Neural cell (in vitro differentiated cells): ENCODE results near the gene AQP6. TPM values are rescaled to one million over a fixed set of nuclear protein-coding genes. Genes with fewer than 3 reads are reported as not detected.

Experiments
- H2AFZ ChIP-seq: fragments of 200-600, 300-800 bp; sonication (generic), shearing (Covaris generic); 2 replicates; pipeline ENCODE4 v1.6.0; 2014; ENCODE audit warnings: low read depth, mild to moderate bottlenecking, antibody characterized with exemption, low read length, moderate library complexity
- H3F3A ChIP-seq: fragments of 200-600 bp; shearing (Covaris generic); 2 replicates; pipeline ENCODE4 v1.6.1; 2016; ENCODE audit warnings: mild to moderate bottlenecking, moderate library complexity, mixed read lengths, antibody characterized with exemption, low read length; ENCODE audit not compliant: insufficient read depth, poor library complexity, severe bottlenecking
- H3K27ac ChIP-seq: fragments of 200-600, 300-800 bp; sonication (generic), shearing (Covaris generic); 2 replicates; pipeline ENCODE4 v1.5.1; 2014; ENCODE audit warnings: mild to moderate bottlenecking, low read length, moderate library complexity
- H3K27me3 ChIP-seq: fragments of 300-800, 200-600 bp; sonication (generic), shearing (Covaris generic); 2 replicates; pipeline ENCODE4 v1.6.0; 2014; ENCODE audit warnings: mild to moderate bottlenecking, low read depth, low read length, moderate library complexity; ENCODE audit not compliant: insufficient read depth
- H3K36me3 ChIP-seq: fragments of 300-800, 200-600 bp; sonication (generic), shearing (Covaris generic); 2 replicates; pipeline ENCODE4 v1.5.1; 2014; ENCODE audit warnings: mild to moderate bottlenecking, antibody characterized with exemption, low read length, moderate library complexity; ENCODE audit not compliant: insufficient read depth
- H3K4me2 ChIP-seq: fragments of 300-800, 200-600 bp; sonication (generic), shearing (Covaris generic); 2 replicates; pipeline ENCODE4 v1.6.0; 2014; ENCODE audit warnings: mild to moderate bottlenecking, low read length
- H3K4me3 ChIP-seq: fragments of 300-800, 200-600 bp; sonication (generic), shearing (Covaris generic); 2 replicates; pipeline ENCODE4 v1.5.1; 2014; ENCODE audit warnings: mild to moderate bottlenecking, low read length, moderate library complexity
- H3K79me2 ChIP-seq: fragments of 200-600 bp; shearing (Covaris generic); replicated peaks from 2 replicates; pipeline ENCODE4 v1.6.0; 2014; ENCODE audit warnings: mild to moderate bottlenecking, low read length, moderate library complexity; ENCODE audit not compliant: insufficient read depth
- H3K9ac ChIP-seq: fragments of 300-800, 200-600 bp; sonication (generic), shearing (Covaris generic); 2 replicates; pipeline ENCODE4 v1.6.1; 2016; ENCODE audit warnings: mild to moderate bottlenecking, low read length, mixed read lengths
- H3K9me2 ChIP-seq: fragments of 200-600 bp; shearing (Covaris generic); 2 replicates; pipeline ENCODE4 v1.6.1; 2016; ENCODE audit warnings: mild to moderate bottlenecking, low read length, mixed read lengths; ENCODE audit not compliant: insufficient read depth
- H3K9me3 ChIP-seq: fragments of 200-600, 300-800 bp; sonication (generic), shearing (Covaris generic); 2 replicates; pipeline ENCODE4 v1.6.1; 2016; ENCODE audit warnings: mild to moderate bottlenecking, mixed run types, low read length, moderate library complexity, mixed read lengths
- H4K20me1 ChIP-seq: fragments of 200-600 bp; shearing (Covaris generic); 2 replicates; pipeline ENCODE4 v1.6.1; 2016; ENCODE audit warnings: mild to moderate bottlenecking, mixed run types; ENCODE audit not compliant: insufficient read depth
- EP300 ChIP-seq: fragments of 450-650 bp; conservative IDR thresholded peaks from 2 replicates; pipeline ENCODE4 v1.6.1; 2014; ENCODE audit warnings: antibody characterized with exemption, mild to moderate bottlenecking, moderate library complexity; ENCODE audit not compliant: poor library complexity, severe bottlenecking
- EZH2 ChIP-seq: fragments of 200-600, 300-800 bp; shearing (Covaris generic), sonication (generic); IDR thresholded peaks from 2 replicates; pipeline ENCODE4 v1.6.1; 2014; ENCODE audit warnings: antibody characterized with exemption, low read length, borderline replicate concordance, mild to moderate bottlenecking; ENCODE audit not compliant: insufficient read depth, poor library complexity, severe bottlenecking
- MXI1 ChIP-seq: fragments of 450-650 bp; conservative IDR thresholded peaks from 2 replicates; pipeline ENCODE4 v1.6.1; 2014; ENCODE audit warnings: antibody characterized with exemption, mild to moderate bottlenecking; ENCODE audit not compliant: poor library complexity, severe bottlenecking
- POLR2AphosphoS5 ChIP-seq: IDR thresholded peaks from 2 replicates; pipeline ENCODE4 v1.6.1; 2012
- RAD21 ChIP-seq: fragments of 450-650 bp; conservative IDR thresholded peaks from 2 replicates; pipeline ENCODE4 v1.6.1; 2014; ENCODE audit warnings: antibody characterized with exemption, mild to moderate bottlenecking, moderate library complexity
- SMC3 ChIP-seq: fragments of 450-650 bp; conservative IDR thresholded peaks from 2 replicates; pipeline ENCODE4 v1.6.1; 2014; ENCODE audit warnings: antibody characterized with exemption, mild to moderate bottlenecking, moderate library complexity; ENCODE audit not compliant: poor library complexity
- TAF1 ChIP-seq: IDR thresholded peaks from 2 replicates; pipeline ENCODE4 v1.6.1; 2012; ENCODE audit warnings: low read depth
- polyA plus RNA-seq: library from polyadenylated mRNA; depleted of rRNA; stranded (reverse); fragments of >200 nt; gene quantifications from 2 replicates; pipeline ENCODE4 v1.2.3, GENCODE V29; 2014
- TF ChIP-seq, protein P1 (sequence below): fragments of 450-650 bp; IDR thresholded peaks from 2 replicates; pipeline ENCODE4 v1.5.1; 2014; ENCODE audit warnings: antibody characterized with exemption, mild to moderate bottlenecking, moderate library complexity; ENCODE audit not compliant: poor library complexity, severe bottlenecking
- TF ChIP-seq, protein P2 (sequence below): IDR thresholded peaks from 2 replicates; pipeline ENCODE4 v1.6.1; 2012; ENCODE audit warnings: borderline replicate concordance

Gene AQP6
- polyA plus RNA-seq, 1 donor from 2014 or later: not detected

DNA sequence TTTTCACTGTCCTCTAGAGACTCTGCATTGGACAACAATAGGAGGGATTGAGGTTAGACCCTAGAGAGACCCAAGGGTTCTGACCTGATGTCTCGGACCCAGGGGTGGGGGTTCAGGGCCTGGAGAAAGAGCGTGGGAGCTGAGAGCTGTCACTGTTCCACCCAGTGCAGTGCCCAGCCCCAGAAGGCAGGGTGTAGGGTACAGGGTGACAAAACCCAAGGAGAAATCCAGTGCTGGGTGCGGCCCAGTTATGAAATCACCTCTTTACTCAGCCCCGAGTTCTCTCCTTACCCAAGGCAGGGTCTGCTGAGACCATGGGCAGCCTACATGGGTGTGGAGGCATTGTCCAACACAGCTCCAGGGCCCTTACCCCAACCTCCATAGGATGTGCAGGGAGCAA, 19.6 kb upstream of the AQP6 start:
- Histone ChIP-seq H3K9me2 (no peaks in the 10 kb centered on the region), H3F3A (no peaks in the 10 kb centered on the region), H3K9ac (no peak overlapping the region), H4K20me1 (no peaks in the 10 kb centered on the region), H3K79me2 (no peaks in the 10 kb centered on the region), H2AFZ (no peak overlapping the region), H3K36me3 (no peaks in the 10 kb centered on the region), H3K27me3 (no peaks in the 10 kb centered on the region), H3K4me2 (no peak overlapping the region), H3K27ac (no peak overlapping the region), H3K4me3 (no peak overlapping the region), H3K9me3 (no peaks in the 10 kb centered on the region)
- TF ChIP-seq, protein P1, sequence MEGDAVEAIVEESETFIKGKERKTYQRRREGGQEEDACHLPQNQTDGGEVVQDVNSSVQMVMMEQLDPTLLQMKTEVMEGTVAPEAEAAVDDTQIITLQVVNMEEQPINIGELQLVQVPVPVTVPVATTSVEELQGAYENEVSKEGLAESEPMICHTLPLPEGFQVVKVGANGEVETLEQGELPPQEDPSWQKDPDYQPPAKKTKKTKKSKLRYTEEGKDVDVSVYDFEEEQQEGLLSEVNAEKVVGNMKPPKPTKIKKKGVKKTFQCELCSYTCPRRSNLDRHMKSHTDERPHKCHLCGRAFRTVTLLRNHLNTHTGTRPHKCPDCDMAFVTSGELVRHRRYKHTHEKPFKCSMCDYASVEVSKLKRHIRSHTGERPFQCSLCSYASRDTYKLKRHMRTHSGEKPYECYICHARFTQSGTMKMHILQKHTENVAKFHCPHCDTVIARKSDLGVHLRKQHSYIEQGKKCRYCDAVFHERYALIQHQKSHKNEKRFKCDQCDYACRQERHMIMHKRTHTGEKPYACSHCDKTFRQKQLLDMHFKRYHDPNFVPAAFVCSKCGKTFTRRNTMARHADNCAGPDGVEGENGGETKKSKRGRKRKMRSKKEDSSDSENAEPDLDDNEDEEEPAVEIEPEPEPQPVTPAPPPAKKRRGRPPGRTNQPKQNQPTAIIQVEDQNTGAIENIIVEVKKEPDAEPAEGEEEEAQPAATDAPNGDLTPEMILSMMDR: no peak
- TF ChIP-seq EZH2: no peak
- TF ChIP-seq, protein P2, sequence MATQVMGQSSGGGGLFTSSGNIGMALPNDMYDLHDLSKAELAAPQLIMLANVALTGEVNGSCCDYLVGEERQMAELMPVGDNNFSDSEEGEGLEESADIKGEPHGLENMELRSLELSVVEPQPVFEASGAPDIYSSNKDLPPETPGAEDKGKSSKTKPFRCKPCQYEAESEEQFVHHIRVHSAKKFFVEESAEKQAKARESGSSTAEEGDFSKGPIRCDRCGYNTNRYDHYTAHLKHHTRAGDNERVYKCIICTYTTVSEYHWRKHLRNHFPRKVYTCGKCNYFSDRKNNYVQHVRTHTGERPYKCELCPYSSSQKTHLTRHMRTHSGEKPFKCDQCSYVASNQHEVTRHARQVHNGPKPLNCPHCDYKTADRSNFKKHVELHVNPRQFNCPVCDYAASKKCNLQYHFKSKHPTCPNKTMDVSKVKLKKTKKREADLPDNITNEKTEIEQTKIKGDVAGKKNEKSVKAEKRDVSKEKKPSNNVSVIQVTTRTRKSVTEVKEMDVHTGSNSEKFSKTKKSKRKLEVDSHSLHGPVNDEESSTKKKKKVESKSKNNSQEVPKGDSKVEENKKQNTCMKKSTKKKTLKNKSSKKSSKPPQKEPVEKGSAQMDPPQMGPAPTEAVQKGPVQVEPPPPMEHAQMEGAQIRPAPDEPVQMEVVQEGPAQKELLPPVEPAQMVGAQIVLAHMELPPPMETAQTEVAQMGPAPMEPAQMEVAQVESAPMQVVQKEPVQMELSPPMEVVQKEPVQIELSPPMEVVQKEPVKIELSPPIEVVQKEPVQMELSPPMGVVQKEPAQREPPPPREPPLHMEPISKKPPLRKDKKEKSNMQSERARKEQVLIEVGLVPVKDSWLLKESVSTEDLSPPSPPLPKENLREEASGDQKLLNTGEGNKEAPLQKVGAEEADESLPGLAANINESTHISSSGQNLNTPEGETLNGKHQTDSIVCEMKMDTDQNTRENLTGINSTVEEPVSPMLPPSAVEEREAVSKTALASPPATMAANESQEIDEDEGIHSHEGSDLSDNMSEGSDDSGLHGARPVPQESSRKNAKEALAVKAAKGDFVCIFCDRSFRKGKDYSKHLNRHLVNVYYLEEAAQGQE: no peak
- TF ChIP-seq MXI1: no peak
- TF ChIP-seq SMC3: no peak
- TF ChIP-seq POLR2AphosphoS5: no peak
- TF ChIP-seq RAD21: no peak
- TF ChIP-seq EP300: no peak
- no peak for TF ChIP-seq TAF1

DNA sequence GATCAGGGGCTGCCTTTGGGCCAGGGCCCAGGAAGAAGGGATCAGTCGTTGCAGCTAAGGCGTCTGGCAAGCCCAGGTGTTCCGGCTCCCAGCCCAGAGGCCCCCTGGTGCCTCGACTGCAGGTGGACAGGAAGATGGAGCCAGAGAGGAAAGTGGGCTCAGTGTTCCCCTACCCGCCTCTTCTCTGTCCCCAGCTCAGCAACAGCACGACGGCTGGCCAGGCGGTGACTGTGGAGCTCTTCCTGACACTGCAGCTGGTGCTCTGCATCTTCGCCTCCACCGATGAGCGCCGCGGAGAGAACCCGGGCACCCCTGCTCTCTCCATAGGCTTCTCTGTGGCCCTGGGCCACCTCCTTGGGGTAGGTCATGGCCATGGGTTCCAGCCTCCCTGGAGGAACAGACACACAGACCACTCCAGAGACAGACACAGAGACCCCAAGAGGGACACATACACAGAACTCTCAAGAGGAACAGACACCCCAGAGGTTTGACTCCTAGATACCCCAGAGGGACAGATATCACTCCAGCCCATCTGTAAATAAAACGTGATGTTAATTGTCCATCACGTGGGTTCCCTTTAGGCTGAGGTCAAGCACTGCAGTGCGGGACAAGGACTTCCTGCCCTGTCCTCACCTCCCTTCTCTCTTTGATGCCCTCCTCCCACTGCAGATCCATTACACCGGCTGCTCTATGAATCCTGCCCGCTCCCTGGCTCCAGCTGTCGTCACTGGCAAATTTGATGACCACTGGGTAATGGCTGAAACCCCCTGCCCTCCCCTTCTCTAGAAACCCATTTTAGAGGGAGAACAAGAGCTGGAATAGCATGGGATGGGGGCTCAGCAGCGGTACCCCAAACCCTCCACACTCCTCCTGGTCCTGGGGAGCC, 18.5 kb upstream of the AQP6 start:
- TF ChIP-seq, protein P1: no peak
- TF ChIP-seq POLR2AphosphoS5: no peak

More for the DNA sequence above, 18.5 kb upstream of the AQP6 start:
- Histone ChIP-seq H3K9me3 (no peaks in the 10 kb centered on the region), H3K9ac (no peak overlapping the region), H3F3A (no peaks in the 10 kb centered on the region), H3K27me3 (no peaks in the 10 kb centered on the region), H3K79me2 (no peaks in the 10 kb centered on the region), H3K4me3 (no peak overlapping the region), H3K27ac (no peak overlapping the region), H3K9me2 (no peaks in the 10 kb centered on the region), H4K20me1 (no peaks in the 10 kb centered on the region), H2AFZ (no peak overlapping the region), H3K4me2 (no peak overlapping the region), H3K36me3 (no peaks in the 10 kb centered on the region)
